ENCODE measurements around the gene SNX33. TPM values are rescaled to one million over a fixed set of nuclear protein-coding genes. Genes with fewer than 3 reads are reported as not detected.
"Not testable (repeated sequence)": the region's sequence is repeated elsewhere in the genome, so short reads cannot be mapped to it uniquely, and the experiment has no call there.

Gene SNX33
- polyA plus RNA-seq, 1 donor, result 18.7 TPM

DNA sequence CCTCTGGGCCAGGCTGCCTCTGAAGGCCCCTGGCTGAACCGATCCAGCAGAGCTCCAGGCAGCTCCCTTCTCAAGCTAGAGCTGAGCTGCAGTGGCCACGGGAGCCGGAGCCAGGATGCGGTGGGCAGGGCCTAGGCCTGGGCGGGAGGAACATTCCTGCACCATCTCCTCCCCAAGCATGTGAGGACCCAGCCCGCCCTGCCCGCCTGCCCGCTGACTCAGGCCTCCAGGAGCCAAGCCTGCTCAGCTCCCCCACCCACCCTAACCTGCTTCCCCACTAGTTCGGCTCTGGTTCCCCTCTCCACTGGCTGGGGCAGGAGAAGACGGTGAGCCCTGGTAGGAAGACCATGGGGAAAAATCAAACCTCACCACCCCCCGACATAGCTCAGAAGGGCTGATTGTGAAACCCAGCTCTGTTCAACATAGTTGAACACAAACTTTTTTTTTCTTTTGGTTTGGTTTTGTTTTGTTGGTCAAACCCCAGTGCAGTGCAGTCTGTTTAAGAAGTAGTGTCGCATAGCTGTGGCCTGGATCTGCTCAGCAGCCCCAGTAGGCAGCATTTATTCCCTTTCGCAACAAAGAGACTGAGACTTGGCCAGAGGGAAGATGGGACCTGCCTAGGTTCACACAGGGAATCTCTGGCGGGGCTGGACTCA lies 13.5 kb downstream of the SNX33 start:
- DNase-seq, result no peak

DNA sequence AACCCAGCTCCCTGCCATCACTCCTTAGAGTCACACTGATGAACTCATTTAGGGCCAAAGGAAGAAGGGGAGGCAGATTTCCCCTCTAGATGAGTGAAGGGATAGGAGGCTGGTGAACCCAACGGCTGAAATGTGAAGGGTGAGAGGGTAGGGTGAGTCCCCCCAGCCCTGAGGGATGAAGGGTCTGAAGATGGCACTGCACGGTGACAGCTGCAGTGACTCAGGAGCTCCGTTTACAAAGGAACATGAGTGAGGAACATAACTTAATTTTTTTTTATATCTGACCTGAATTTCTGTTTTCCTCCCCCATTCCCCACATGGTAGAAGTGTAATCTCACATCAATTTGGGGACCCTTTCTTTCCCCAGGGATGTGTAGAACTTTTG lies 14.0 kb downstream of the SNX33 start:
- DNase-seq, result no peak

DNA sequence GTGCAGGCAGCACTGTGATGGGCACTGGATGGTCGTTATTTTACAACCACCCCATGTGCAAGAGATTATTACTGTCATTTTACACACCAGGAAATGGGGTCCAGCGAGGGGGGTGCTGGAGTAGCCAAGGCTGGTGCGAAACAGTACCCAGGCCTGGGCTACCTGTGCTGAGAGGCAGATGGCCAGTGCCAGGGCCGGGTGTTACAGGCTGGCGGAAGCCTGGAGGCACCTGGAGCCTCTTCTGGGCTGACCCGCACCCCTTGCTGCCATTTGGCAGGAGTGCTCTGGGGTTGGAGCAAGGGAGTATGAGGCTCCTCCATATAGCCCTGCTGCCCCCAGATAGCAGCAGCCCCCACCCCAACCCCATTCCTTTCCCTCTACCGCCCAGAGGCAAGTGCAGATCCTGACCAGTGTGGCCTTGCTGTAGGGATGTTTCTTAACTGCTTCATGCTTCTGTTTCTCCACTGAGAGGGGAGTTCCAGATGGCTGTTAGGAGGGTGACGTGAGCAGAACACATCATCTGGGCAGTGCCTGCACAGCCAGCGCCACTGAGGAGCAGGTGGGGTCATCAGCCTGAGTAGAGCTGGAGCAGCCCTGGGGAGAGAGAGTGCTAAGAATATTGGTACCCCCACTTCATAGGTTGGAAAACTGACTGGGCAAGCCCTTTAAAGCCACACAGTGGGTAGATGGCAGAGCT lies 15.3 kb downstream of the SNX33 start:
- DNase-seq, result no peak

DNA sequence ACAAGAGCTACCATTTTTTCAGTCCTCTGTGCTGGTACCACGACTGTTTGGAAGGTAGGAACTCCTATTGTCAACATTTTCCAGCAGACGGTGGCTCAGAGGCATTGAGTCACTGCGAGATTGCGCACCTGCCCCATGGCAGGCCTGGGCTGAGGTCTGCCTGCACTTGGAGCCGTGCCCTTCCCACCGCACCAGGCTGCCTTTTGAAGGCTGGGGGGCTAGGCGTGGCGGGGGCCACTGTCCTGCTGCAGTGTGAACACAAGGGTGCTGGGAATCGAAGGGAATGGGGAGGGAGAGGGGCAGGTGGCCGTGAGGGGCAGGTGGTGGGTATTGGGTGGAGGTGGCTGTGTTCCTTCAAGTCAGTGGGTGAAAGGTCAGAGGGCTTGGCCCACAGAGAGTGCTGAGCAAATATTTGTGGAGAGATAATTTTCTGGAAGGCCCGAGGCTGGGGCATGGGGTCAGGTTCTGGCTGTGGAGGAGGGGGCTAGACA lies 16.3 kb downstream of the SNX33 start:
- no peak for DNase-seq

DNA sequence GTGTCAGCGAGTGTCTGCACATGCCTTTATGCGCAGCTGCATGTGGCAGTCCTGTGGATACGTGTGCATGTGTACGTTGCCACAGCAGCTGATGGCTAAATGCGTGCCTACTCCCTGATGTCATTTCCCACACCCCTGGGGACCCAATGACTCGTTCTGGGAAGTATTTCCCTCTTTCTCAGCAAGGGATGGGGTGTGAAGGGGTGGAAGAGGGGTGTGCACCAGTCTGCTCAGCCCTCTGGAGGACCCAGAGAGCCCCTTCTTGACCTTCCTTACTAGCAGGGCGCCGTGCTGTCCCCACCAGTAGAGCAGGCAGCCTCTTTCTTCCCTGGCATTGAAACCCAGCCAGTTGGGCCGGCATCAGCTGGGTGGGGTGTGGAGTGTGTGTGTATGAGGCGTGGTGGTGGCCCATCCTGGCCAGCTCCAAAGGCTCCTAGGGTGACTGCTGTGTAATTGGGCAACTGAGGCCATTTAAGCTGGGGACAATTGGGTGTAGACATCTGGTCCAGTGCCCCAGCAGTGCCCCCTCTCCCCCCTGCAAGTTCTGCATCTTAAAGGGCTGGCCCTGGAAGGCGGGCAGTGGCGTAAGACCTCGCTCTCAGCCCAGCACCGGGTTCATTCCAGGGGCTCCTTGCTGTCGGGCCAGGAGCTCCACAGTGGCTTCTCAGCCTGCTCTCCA lies 19.2 kb downstream of the SNX33 start:
- DNase-seq, result no peak

DNA sequence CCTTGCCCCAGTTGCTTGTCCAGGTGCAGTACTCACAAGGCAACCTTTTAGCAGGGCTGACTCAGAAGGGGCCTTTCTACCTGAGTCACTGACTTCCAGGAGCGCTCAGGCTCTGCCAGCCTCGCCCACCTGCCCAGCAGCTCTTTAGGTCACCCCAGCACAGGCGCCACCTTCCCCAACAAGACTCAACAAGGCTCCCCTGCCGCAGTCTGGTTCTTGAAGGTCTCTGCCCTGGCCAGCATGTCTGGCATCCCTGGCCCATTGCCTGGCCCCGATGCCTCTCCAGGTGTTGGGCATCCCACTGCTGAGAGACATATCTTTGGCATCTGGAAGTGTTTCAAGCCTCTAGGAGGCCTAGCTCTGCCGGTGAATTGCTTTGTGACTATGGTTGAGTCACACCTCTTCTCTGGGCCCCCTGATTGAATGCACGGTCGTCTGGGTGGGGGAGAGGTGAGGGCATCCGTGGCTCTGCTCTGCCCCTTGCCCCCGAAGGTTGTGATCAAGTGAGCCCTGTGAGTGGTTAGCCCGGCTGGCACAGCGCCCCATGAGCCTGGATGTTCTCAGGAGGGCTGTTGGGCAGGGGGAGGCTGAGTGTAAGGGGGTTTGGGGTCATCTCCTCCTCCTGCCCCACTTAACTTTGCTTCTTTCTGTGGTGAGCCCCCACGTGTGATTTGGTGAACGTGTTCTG lies 21.6 kb downstream of the SNX33 start:
- DNase-seq, result no peak

DNA sequence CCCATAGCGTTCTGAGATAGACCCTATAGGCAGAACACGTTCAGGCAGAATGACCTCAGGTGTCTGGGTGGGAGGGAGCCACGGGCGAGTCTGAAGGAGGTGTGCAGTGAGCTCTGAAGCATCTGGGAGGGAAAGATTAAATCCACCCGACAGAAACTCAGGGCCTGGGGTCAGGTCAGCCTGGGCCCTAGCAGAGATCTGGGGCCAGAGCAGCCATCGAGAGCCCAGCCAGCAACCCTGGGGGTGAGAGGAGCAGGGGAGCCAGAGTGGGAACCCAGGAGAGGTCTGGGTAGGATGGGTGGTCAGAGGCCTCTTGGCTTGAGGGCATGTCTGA lies 22.1 kb downstream of the SNX33 start:
- DNase-seq, result no peak

DNA sequence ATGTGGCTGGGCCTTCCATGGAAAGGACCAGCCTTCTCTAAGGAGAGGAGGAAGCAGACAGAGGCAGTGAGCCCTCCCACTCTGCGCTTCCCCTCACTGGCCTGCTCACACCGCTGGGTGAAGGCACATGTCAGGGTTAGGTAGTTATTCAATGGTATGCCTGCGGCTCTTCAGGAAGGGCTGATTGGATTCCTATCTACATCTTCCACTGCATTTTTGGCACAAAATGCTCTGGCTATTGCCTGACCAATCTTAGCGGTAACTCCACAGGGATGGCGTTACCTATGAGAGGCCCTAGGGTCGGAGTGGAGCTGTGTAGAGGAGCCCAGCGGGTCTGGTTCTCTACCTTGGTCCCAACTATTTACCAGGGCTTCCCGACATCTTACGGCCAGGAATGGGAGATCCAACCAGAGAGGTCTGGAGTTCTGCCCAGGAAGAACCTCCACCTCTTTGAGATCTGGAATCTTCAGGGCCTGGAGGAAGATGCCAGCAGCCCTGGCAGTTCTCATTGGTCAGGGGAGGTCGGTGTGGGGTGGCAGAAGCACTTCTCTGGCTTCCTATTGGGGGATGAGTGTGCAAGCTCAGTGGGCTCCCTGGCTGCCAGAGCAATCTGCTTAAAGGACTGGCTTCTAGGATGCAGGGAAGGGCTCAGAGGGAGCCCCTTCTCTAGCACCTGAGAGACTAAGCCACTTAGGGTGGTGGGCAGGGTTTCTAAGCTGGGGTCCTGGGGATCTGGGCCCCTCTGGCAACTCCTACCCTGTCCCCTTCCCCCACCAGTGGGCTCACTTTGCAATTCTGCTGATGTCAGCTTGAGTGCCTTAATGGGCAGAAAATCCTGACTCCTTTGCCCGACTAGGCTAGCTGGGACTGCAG lies 24.3 kb downstream of the SNX33 start:
- no peak for DNase-seq

DNA sequence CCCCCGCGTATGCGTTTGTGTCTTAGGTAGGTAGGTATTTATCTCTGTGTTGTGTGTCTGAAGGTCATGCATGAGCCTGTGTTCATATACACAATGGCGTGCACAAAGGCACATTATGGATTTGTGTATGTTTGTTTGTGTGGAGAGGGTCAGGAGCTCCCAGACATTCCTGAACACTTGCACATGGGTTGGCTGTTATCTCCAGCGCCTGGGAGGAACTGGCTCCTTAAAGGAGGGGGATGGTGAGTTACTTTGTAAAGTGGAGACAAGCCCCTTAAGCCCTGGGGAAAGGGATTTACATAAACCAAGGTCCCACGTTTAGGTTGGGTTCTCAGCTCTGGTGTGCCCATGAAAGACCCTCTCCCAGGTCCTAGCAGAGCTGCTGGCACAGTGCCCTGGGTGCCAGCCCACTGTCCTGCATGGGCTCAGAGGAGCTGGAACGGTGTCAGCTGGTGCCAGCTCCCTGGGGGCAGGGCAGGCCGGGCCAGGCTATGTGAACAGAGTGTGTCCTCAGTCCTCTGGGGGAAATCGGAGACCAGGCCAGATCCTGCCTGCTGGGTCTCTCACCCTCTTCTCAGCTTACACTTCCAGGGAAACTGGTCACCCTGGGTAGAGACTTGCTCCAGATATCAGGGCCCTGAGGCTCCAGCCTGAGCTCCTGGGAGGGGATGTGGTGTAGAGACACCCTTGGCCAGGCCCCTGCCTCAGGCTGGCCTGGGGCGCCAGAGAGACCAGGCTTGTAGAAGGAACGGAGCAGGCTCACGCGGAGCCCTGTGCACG lies 25.1 kb downstream of the SNX33 start:
- no peak for DNase-seq

DNA sequence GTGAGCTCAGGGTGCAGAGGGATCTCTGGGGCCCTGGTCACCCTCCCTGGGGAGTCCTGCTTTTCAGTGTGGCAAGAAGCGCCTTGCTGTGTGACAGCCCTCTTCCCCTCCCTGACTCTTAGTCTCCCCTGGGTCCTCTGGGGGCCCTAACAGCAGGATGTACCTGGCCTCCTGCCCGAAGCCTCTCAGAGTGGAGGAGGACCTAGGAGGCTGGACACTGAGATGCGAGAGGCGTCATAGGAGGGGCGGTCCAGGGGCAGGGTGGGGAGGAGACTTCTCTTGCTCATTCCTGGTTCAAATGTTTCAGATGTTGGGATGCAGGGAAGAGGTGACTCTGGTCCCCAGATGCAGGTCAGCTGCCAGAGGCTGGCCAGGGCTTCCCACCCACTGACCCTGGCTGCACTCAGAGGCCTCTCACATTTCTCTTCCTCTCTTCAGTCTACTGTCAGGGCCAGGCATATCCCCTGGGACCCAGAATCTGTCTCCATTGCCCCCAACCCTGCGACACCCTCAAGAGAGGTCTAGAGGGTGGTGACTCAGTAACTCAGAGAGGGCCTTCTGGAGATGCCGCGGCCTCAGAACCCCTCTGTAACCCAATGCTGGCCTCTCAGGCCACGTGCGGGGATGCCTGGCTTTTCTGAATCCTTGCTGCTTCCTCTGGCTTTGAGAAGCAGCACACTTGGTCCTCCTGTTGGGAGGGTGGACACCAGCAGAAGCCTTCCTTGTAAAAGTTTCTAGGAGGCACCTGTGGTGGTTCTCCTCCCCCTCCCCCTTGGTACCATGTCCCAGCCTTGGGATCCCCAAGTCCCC lies 25.9 kb downstream of the SNX33 start:
- DNase-seq, result no peak

DNA sequence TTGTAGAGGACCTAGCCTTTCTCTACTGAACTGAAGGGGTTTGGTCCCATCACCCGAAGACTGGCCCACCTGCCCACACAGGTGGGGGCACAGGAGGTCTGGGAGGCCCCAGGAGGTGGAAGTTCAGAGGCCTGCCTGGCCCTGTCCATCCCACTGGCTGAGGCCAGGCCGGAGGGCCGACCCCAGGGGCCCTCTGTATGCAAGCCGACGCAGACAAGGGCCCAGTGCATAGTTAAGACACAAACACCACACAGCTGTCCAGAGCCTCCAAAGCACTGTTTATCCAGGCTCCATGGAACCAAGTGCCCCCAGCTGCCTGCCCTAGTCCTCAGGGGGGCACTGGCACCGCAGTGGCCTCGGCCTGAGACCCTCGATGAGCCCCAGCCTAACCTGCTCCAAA lies 26.7 kb downstream of the SNX33 start:
- DNase-seq, result no peak

DNA sequence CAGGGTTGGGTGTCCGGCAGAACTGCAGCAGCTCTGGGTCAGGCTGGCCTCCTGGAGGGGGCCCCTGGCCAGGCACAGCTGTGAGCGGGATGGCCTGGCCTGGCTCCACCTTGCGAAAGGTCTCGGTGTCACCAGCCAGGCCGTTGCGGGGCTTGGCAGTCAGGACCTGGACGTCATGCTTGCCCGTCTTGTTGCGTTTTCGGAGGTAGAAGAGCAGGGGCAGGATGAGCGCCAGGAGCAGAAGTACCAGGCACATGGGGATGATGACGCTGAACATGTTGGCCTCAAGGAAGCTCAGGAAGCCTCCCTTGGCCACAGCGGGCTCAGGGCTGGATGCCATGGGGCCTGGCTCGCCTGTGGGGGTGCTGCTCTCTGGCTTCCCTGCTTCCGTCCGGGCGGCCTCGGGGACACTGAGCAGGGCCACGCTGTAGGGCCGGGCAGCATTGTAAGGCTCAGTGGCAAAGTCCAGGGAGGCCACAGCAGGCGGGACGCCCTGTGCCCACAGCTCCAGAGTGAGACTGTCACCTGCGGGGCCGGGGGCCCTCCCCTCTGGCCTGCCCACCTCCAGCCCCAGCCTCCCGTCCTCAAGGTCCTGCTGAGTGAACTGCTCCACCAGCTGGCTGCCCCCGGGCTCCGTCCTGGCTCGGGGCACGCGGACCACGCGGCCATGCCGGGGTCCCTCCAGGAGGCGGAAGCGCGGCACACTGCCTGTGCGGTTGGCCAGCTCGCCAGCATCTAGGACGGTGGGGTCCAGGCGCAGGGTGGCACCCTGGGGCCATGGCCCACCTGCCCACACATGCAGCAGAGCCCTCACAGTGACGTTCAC lies 28.1 kb downstream of the SNX33 start:
- no peak for DNase-seq

DNA sequence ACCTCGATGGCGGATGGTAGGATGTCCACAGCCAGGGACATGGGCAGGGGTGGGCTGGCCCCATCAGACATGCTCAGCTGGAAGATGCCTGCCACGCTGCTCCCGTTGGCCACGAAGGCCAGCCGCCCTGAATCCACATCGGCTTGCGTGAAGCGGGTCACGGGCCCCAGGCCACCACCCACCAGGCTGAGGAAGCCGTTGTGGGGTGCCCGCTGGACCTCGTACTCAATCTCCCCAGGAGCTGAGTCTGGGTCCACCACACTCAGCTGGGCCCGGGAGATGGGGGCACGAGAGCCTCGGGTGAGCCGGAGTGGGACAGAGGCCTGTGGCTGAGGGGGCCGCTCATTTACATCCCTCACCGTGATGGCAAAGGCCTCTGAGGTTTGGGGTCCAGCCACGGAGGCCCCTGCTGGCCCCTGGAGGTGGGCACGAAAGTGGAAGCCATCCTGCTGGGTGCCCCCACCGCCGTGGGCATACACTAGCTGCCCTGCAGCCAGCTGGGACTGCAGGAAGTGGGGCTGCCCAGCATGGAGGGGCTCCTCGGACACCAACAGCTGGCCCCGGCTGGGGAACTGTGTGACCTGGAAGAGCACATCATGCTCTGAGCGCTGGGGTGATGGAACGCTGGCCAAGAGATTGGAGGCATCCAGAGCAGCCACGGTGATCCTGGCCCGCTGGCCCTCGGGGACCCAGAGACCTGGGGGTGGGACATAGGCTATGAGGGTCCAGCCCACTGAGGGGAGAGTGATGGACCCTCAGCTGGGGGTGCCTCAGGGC lies 29.2 kb downstream of the SNX33 start:
- DNase-seq, result no peak

DNA sequence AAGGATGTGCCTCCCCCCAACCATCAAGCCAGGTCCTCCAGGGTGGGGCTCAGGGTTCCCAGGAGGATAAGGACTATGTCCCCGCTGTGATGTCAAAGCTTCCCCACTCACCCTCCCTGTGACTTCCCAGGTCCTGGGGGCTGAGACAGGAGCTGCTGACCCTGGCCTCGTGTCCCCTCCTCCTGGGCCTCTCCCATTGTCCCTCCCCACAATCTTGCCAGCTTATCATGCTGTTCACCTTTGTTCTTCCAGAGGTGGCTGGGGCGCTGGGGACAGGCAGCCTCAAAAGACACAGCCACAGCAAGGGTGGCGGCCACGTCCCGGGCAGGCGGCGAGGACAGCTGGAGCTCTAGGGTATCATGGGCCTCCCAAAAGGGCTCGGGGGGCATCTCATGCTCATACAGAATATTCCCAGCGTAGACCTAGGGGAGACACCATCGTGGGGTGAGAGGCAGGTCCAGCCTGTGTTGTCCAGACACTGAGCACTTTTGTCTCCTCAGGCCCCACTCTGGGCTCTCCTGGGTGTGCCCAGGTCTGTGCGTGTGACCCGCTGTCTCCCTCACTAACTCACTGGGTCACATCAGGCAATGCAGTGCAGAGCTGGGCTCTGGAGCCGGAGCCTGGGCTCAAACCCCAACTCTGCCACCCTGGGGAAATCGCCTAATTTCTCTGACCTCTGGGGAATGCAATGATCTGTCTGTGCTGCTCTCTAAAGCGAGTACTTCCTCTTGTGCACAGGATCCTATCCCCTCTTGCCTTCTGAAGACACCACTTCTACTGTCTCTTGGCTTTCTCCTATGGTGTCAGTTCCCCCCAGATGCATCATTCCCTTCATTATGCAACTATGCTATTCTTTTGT lies 30.0 kb downstream of the SNX33 start:
- DNase-seq, result no peak

DNA sequence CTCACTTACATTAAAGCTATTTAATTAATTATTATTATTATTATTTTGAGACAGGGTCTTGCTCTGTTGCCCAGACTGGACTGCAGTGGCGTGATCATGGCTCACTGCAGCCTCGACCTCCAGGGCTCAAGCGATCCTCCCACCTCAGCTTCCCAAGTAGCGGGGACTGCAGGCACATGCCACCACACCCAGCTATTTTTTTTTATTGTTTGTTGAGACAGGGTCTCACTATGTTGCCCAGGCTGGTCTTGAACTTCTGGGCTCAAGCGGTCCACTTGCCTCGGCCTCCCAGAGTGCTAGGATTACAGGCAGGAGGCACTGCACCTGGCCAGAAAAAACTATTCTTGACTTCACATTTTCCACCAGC lies 30.6 kb downstream of the SNX33 start:
- DNase-seq, result not testable (repeated sequence)

DNA sequence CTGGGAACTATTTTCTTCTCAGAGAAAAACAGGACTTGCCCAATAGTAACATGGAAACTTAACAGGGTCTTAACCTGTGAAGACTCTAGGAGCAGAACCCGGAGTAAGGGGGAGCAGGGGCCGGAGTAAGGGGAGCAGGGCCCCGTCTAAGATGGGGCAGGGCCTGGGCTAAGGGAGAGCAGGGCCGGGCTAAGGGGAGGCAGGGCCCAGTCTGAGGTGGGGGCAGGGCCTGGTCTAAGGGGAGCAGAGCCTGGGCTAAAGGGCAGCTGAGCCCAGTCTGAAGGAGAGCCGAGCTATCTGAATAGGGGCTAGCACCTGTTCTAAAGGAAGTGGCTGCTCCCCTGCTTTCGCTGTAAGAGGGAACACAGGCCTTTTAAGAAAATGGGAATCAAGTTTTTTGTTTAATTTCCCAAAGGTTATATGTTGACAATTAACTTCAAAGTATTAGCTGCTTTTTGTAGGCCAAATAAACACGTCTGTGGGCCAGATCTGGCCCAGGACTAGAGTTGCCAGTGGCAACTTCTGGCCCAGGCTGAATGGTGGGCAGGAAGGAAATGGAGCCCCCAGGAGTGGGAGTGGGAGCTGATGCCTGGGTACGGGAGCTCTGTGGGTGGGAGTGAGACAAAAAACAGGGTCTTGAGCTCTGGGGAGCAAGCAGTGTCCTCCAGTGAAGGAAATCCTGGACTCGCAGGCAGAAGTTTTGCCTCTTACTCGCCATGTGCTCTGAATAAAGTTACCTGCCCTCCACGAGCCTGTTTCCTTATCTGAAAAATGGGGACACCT lies 32.5 kb downstream of the SNX33 start:
- no peak for DNase-seq
